WTC11 (cell line): ENCODE measurements around the gene JAZF1. TPM values are rescaled to one million over a fixed set of nuclear protein-coding genes. Genes with fewer than 3 reads are reported as not detected.

Experiments
- ATAC-seq: fragments of 200-7000 bp; cut with Tn5 transposase; 2 replicates; pipeline ENCODE4 v1.10.0; 2021; ENCODE audit warnings: mild to moderate bottlenecking, moderate library complexity
- CTCF ChIA-PET: fragments of 300-600 bp; sonication (Branson Sonifier 250); formaldehyde crosslinking; loops from one replicate; lab custom pipeline; 2021; ENCODE audit warnings: antibody characterized with exemption; lab: Charles Lee
- POLR2A ChIA-PET: fragments of 350-600 bp; sonication (Branson Sonifier 250); formaldehyde crosslinking; loops from one replicate; lab custom pipeline; 2021; ENCODE audit warnings: antibody characterized with exemption; lab: Charles Lee
- DNase-seq: peaks from one replicate; pipeline ENCODE4 v3.0.0; 2021; ENCODE audit warnings: low spot score
- H3K27ac Mint-ChIP-seq: 2 replicates; pipeline ENCODE4 v1.8.0; 2021; ENCODE audit warnings: mixed read lengths
- H3K27me3 Mint-ChIP-seq: 2 replicates; pipeline ENCODE4 v1.8.0; 2021; ENCODE audit warnings: low read depth, mild to moderate bottlenecking, moderate library complexity, mixed read lengths
- H3K36me3 Mint-ChIP-seq: 2 replicates; pipeline ENCODE4 v1.8.0; 2021; ENCODE audit warnings: mixed read lengths
- H3K4me1 Mint-ChIP-seq: 2 replicates; pipeline ENCODE4 v1.8.0; 2022; ENCODE audit warnings: mixed read lengths
- H3K4me3 Mint-ChIP-seq: 2 replicates; pipeline ENCODE4 v1.8.0; 2021; ENCODE audit warnings: mild to moderate bottlenecking, moderate library complexity, mixed read lengths
- H3K9me3 Mint-ChIP-seq: 2 replicates; pipeline ENCODE4 v1.8.0; 2021; ENCODE audit warnings: mixed read lengths
- E2F5 ChIP-seq: sonication (generic); formaldehyde crosslinking; IDR thresholded peaks from 2 replicates; pipeline ENCODE4 v1.8.1; 2022; ENCODE audit warnings: mild to moderate bottlenecking, moderate library complexity, missing genetic modification reagents
- ELF4 ChIP-seq: sonication (generic); formaldehyde crosslinking; IDR thresholded peaks from 2 replicates; pipeline ENCODE4 v1.8.1; 2022; ENCODE audit warnings: low read depth, mild to moderate bottlenecking, moderate library complexity, missing genetic modification reagents
- ESRRA ChIP-seq: sonication (generic); formaldehyde crosslinking; IDR thresholded peaks from 2 replicates; pipeline ENCODE4 v1.8.1; 2022; ENCODE audit warnings: mild to moderate bottlenecking, missing genetic modification reagents, borderline replicate concordance
- FOXP1 ChIP-seq: sonication (generic); formaldehyde crosslinking; IDR thresholded peaks from 2 replicates; pipeline ENCODE4 v1.8.0; 2022; ENCODE audit warnings: missing genetic modification reagents, mild to moderate bottlenecking, moderate library complexity, borderline replicate concordance
- HMGA2 ChIP-seq: fragments of 250-450 bp; sonication (Bioruptor Pico); IDR thresholded peaks from 2 replicates; pipeline ENCODE4 v1.4.0; 2021; ENCODE audit warnings: mild to moderate bottlenecking, moderate library complexity
- NFYB ChIP-seq: sonication (generic); formaldehyde crosslinking; conservative IDR thresholded peaks from 2 replicates; pipeline ENCODE4 v1.8.0; 2022; ENCODE audit warnings: low read depth, missing genetic modification reagents
- NR3C1 ChIP-seq: sonication (generic); formaldehyde crosslinking; conservative IDR thresholded peaks from 2 replicates; pipeline ENCODE4 v1.8.1; 2023; ENCODE audit warnings: low read depth, mild to moderate bottlenecking, missing genetic modification reagents
- OVOL2 ChIP-seq: fragments of 250-450 bp; sonication (Bioruptor Pico); IDR thresholded peaks from 2 replicates; pipeline ENCODE4 v1.9.0; 2021; ENCODE audit warnings: mild to moderate bottlenecking, borderline replicate concordance
- SMAD3 ChIP-seq: sonication (generic); formaldehyde crosslinking; IDR thresholded peaks from 2 replicates; pipeline ENCODE4 v1.8.0; 2022; ENCODE audit warnings: missing genetic modification reagents, mild to moderate bottlenecking, borderline replicate concordance
- TEAD4 ChIP-seq: sonication (generic); formaldehyde crosslinking; IDR thresholded peaks from 2 replicates; pipeline ENCODE4 v1.8.0; 2022; ENCODE audit warnings: mild to moderate bottlenecking, missing genetic modification reagents
- ZNF121 ChIP-seq: sonication (generic); formaldehyde crosslinking; IDR thresholded peaks from 2 replicates; pipeline ENCODE4 v1.8.0; 2023; ENCODE audit warnings: missing genetic modification reagents
- ZNF416 ChIP-seq: fragments of 250-450 bp; sonication (Bioruptor Pico); IDR thresholded peaks from 2 replicates; pipeline ENCODE4 v1.9.0; 2021; ENCODE audit warnings: mild to moderate bottlenecking, inconsistent platforms
- ZNF423 ChIP-seq: fragments of 250-450 bp; sonication (Bioruptor Pico); IDR thresholded peaks from 2 replicates; pipeline ENCODE4 v2.1.2; 2022; ENCODE audit warnings: mild to moderate bottlenecking, moderate library complexity
- ZNF425 ChIP-seq: fragments of 250-450 bp; sonication (Bioruptor Pico); conservative IDR thresholded peaks from 2 replicates; pipeline ENCODE4 v1.9.0; 2021; ENCODE audit warnings: mild to moderate bottlenecking
- total RNA-seq: library from RNA; stranded (reverse); gene quantifications from 3 replicates; pipeline ENCODE4 v1.2.3, GENCODE V29; 2021
- TF ChIP-seq, protein P1 (sequence below): fragments of 250-450 bp; sonication (Bioruptor Pico); IDR thresholded peaks from 2 replicates; pipeline ENCODE4 v2.1.2; 2022; ENCODE audit warnings: mild to moderate bottlenecking, moderate library complexity
- TF ChIP-seq, protein P2 (sequence below): sonication (generic); formaldehyde crosslinking; IDR thresholded peaks from 2 replicates; pipeline ENCODE4 v1.8.0; 2022; ENCODE audit warnings: mild to moderate bottlenecking, missing genetic modification reagents
- TF ChIP-seq, protein P3 (sequence below): sonication (generic); formaldehyde crosslinking; IDR thresholded peaks from 2 replicates; pipeline ENCODE4 v1.8.0; 2022; ENCODE audit warnings: mild to moderate bottlenecking, missing genetic modification reagents
- TF ChIP-seq, protein P4 (sequence below): sonication (generic); formaldehyde crosslinking; IDR thresholded peaks from 2 replicates; pipeline ENCODE4 v1.8.1; 2023; ENCODE audit warnings: mild to moderate bottlenecking, missing genetic modification reagents, moderate library complexity

Gene JAZF1
- total RNA-seq, 1 experiment from 2014 or later = 19.0 TPM

- TF ChIP-seq ZNF425 (CRISPR knock-in tag) = no peak
Observed at GRCh38 chr7:28061824-28062196, 118.8 kb downstream of the JAZF1 start (continued).

- H3K27me3 Mint-ChIP-seq = no peaks in the 10 kb centered on the region
- no peak overlapping the region for H3K4me3 Mint-ChIP-seq
- peak overlapping the region; percentile 14; the same call in 1 of the 2 replicates for H3K27ac Mint-ChIP-seq
- ATAC-seq (no peak; the same call in 1 of the 2 replicates), DNase-seq (no peak)
- TF ChIP-seq, protein P1, sequence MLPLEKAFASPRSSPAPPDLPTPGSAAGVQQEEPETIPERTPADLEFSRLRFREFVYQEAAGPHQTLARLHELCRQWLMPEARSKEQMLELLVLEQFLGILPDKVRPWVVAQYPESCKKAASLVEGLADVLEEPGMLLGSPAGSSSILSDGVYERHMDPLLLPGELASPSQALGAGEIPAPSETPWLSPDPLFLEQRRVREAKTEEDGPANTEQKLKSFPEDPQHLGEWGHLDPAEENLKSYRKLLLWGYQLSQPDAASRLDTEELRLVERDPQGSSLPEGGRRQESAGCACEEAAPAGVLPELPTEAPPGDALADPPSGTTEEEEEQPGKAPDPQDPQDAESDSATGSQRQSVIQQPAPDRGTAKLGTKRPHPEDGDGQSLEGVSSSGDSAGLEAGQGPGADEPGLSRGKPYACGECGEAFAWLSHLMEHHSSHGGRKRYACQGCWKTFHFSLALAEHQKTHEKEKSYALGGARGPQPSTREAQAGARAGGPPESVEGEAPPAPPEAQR (CRISPR knock-in tag) = no peak
- no peak for TF ChIP-seq TEAD4 (CRISPR knock-in tag)
- no peak for TF ChIP-seq FOXP1 (CRISPR knock-in tag)
- no peak for TF ChIP-seq ZNF423 (CRISPR knock-in tag)
- TF ChIP-seq ESRRA (CRISPR knock-in tag) = no peak
- no peak for TF ChIP-seq E2F5 (CRISPR knock-in tag)
- TF ChIP-seq, protein P2, sequence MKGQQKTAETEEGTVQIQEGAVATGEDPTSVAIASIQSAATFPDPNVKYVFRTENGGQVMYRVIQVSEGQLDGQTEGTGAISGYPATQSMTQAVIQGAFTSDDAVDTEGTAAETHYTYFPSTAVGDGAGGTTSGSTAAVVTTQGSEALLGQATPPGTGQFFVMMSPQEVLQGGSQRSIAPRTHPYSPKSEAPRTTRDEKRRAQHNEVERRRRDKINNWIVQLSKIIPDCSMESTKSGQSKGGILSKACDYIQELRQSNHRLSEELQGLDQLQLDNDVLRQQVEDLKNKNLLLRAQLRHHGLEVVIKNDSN (CRISPR knock-in tag) = no peak
- no peak for TF ChIP-seq ZNF121
- no peak for TF ChIP-seq NFYB (CRISPR knock-in tag)
- TF ChIP-seq ZNF416 (CRISPR knock-in tag) = no peak
- H3K9me3 Mint-ChIP-seq = peaks cover 3% of the 10 kb centered on the region; the same call in 1 of the 2 replicates
- H3K36me3 Mint-ChIP-seq = no peaks in the 10 kb centered on the region; the same call in 1 of the 2 replicates
- H3K4me1 Mint-ChIP-seq = peaks cover 54% of the 10 kb centered on the region
- ChIA-PET CTCF (interaction anchor here (0.6 to 14.4 kb wide), 8 partner anchors 11 to 297 kb away, joined by 3 to 307 read pairs (median 6); no protein-coding TSS in a partner anchor), POLR2A (no interaction called here)
Observed at GRCh38 chr7:28060371-28060950, 120.1 kb downstream of the JAZF1 start.

- ChIA-PET POLR2A (no interaction called here), CTCF (interaction anchor here (1.0 to 4.5 kb wide), 4 partner anchors 11 to 41 kb away, joined by 3 to 33 read pairs (median 4); no protein-coding TSS in a partner anchor)
- Mint-ChIP-seq H3K36me3 (peaks cover 3% of the 10 kb centered on the region), H3K9me3 (peaks cover 7% of the 10 kb centered on the region; the same call in 1 of the 2 replicates), H3K27ac (no peak overlapping the region; the same call in 1 of the 2 replicates), H3K27me3 (no peaks in the 10 kb centered on the region; the same call in 1 of the 2 replicates), H3K4me1 (peaks cover 48% of the 10 kb centered on the region), H3K4me3 (no peak overlapping the region)
- 0 out of 2 replicates have a peak, but pooled peaks have one; percentile 15 for ATAC-seq
- no peak for DNase-seq
- TF ChIP-seq ZNF425 (CRISPR knock-in tag) (no peak), ELF4 (no peak), SMAD3 (no peak), NR3C1 (no peak), OVOL2 (CRISPR knock-in tag) (no peak), HMGA2 (CRISPR knock-in tag) (no peak)
- TF ChIP-seq, protein P3, sequence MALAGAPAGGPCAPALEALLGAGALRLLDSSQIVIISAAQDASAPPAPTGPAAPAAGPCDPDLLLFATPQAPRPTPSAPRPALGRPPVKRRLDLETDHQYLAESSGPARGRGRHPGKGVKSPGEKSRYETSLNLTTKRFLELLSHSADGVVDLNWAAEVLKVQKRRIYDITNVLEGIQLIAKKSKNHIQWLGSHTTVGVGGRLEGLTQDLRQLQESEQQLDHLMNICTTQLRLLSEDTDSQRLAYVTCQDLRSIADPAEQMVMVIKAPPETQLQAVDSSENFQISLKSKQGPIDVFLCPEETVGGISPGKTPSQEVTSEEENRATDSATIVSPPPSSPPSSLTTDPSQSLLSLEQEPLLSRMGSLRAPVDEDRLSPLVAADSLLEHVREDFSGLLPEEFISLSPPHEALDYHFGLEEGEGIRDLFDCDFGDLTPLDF (CRISPR knock-in tag) = no peak
- TF ChIP-seq, protein P4, sequence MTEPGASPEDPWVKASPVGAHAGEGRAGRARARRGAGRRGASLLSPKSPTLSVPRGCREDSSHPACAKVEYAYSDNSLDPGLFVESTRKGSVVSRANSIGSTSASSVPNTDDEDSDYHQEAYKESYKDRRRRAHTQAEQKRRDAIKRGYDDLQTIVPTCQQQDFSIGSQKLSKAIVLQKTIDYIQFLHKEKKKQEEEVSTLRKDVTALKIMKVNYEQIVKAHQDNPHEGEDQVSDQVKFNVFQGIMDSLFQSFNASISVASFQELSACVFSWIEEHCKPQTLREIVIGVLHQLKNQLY = no peak
Observed at GRCh38 chr7:28055161-28055544, 125.4 kb downstream of the JAZF1 start.
